SK-N-DZ (cell line): ENCODE results near the gene TAF6.

Experiments used
- DNase-seq: peaks from one replicate; pipeline ENCODE4 v3.0.0-alpha.2; 2015; ENCODE audit warnings: low spot score

TAF6 gene

GRCh38 chr7:100124301-100125230 lies 5.4 kb upstream of the TAF6 start:
- DNase-seq = no peak

GRCh38 chr7:100122568-100122967 lies 3.4 kb upstream of the TAF6 start:
- no peak for DNase-seq

GRCh38 chr7:100122067-100122466 lies 2.9 kb upstream of the TAF6 start:
- no peak for DNase-seq

- no peak for DNase-seq
These were observed 1.5 kb upstream of the TAF6 start for GRCh38 chr7:100120733-100121036.

GRCh38 chr7:100119970-100120732 lies 993 bp upstream of the TAF6 start:
- peak; percentile 79 for DNase-seq

GRCh38 chr7:100118388-100119071 lies 628 bp downstream of the TAF6 start:
- DNase-seq = no peak

- no peak for DNase-seq
These were observed 4.1 kb downstream of the TAF6 start for GRCh38 chr7:100115026-100115425.

- DNase-seq = no peak
These were observed 7.2 kb downstream of the TAF6 start for GRCh38 chr7:100111914-100112313.

GRCh38 chr7:100111156-100111555 lies 8.0 kb downstream of the TAF6 start:
- no peak for DNase-seq

- DNase-seq = no peak
These were observed 9.5 kb downstream of the TAF6 start for GRCh38 chr7:100109521-100110163.

GRCh38 chr7:100107890-100108289 lies 11.3 kb downstream of the TAF6 start:
- no peak for DNase-seq

- DNase-seq = no peak
These were observed 11.9 kb downstream of the TAF6 start for GRCh38 chr7:100107125-100107737.

- no peak for DNase-seq
These were observed 12.5 kb downstream of the TAF6 start for GRCh38 chr7:100106633-100107032.

GRCh38 chr7:100105534-100105933 lies 13.6 kb downstream of the TAF6 start:
- DNase-seq = no peak

- DNase-seq = no peak
These were observed 16.0 kb downstream of the TAF6 start for GRCh38 chr7:100102950-100103840.

- DNase-seq = peak; percentile 99
These were observed 17.9 kb downstream of the TAF6 start, which contains the start of the genes AP4M1 and MCM7 for GRCh38 chr7:100101016-100101862. Gene AP4M1, plus strand, starts transcription at chr7:100101643. Its CDS starts 72 bp downstream, at chr7:100101715. Gene MCM7, minus strand, starts transcription at chr7:100101397. Its CDS starts 103 bp downstream, at chr7:100101294.

- DNase-seq = peak; percentile 95
These were observed 18.6 kb downstream of the TAF6 start for GRCh38 chr7:100100420-100101015.

- DNase-seq = no peak
These were observed 19.7 kb downstream of the TAF6 start for GRCh38 chr7:100099452-100099851.

- DNase-seq = no peak
These were observed 20.2 kb downstream of the TAF6 start for GRCh38 chr7:100098913-100099312.
